H1 (cell line): ENCODE data around the gene FNIP2. TPM values are rescaled to one million over a fixed set of nuclear protein-coding genes. Genes with fewer than 3 reads are reported as not detected.

Experiments used
- CTCF ChIA-PET: fragments of 300-600 bp; sonication (Branson Sonifier 250); formaldehyde crosslinking; loops from one replicate; lab custom pipeline; 2021; ENCODE audit not compliant: partially characterized antibody; lab: Charles Lee
- POLR2A ChIA-PET: fragments of 300-600 bp; sonication (Branson Sonifier 250); formaldehyde crosslinking; loops from one replicate; lab custom pipeline; 2021; ENCODE audit warnings: inconsistent platforms; ENCODE audit not compliant: partially characterized antibody; lab: Charles Lee
- DNase-seq, 2 experiments: peaks; one replicate each; pipeline versions ENCODE4 v3.0.0 to v3.0.0-alpha.2; 2010 to 2022; ENCODE audit warnings: low spot score in 2 of 2, low read depth in 1 of 2, mixed read lengths in 1 of 2
- FAIRE-seq: peaks from 2 replicates; lab custom pipeline; 2011; peaks lifted over from hg19 to GRCh38; lab: Jason Lieb, UNC
- H2AFZ ChIP-seq: 2 replicates; pipeline ENCODE4 v1.8.1; 2012; ENCODE audit warnings: low read length, inconsistent platforms
- H2AK5ac ChIP-seq: 2 replicates; pipeline ENCODE4 v1.6.1; 2013; ENCODE audit warnings: low read depth, low read length
- H2BK120ac ChIP-seq: replicated peaks from 2 replicates; pipeline ENCODE3; 2013; ENCODE audit warnings: low read depth, low read length, inconsistent platforms
- H2BK12ac ChIP-seq: 2 replicates; pipeline ENCODE4 v1.6.1; 2013; ENCODE audit warnings: low read depth, low read length
- H2BK15ac ChIP-seq: 2 replicates; pipeline ENCODE4 v1.6.1; 2013; ENCODE audit warnings: low read length
- H2BK20ac ChIP-seq: 2 replicates; pipeline ENCODE4 v1.6.1; 2013; ENCODE audit warnings: low read length
- H2BK5ac ChIP-seq: 2 replicates; pipeline ENCODE4 v1.6.1; 2013; ENCODE audit warnings: low read depth, low read length
- H3K14ac ChIP-seq: 2 replicates; pipeline ENCODE4 v1.6.1; 2013; ENCODE audit warnings: inconsistent platforms; ENCODE audit not compliant: insufficient read length
- H3K18ac ChIP-seq: 2 replicates; pipeline ENCODE4 v1.6.1; 2013; ENCODE audit warnings: low read length; ENCODE audit errors: extremely low read depth
- H3K23ac ChIP-seq: 2 replicates; pipeline ENCODE4 v1.6.1; 2013; ENCODE audit warnings: inconsistent platforms; ENCODE audit not compliant: insufficient read length
- H3K23me2 ChIP-seq: 2 replicates; pipeline ENCODE4 v1.6.1; 2013; ENCODE audit warnings: low read depth, low read length
- H3K27ac ChIP-seq: 2 replicates; pipeline ENCODE4 v1.6.1; 2011; ENCODE audit warnings: low read depth, low read length, inconsistent platforms
- H3K27me3 ChIP-seq, 4 experiments: replicated peaks in 1 of 4; 1 replicate in 1 of 4; 2 replicates in 3 of 4; pipeline versions ENCODE4 v1.6.1 to v1.8.1; 2011 to 2013; ENCODE audit warnings: low read length in 3 of 4, mild to moderate bottlenecking in 3 of 4, inconsistent platforms in 2 of 4, mixed read lengths in 2 of 4, moderate library complexity in 1 of 4; ENCODE audit not compliant: control insufficient read depth in 3 of 4, insufficient read depth in 3 of 4; ENCODE audit errors: extremely low read depth in 1 of 4
- H3K36me3 ChIP-seq, 4 experiments: 2 replicates each; pipeline versions ENCODE4 v1.6.1 to v1.8.1; 2011 to 2013; ENCODE audit warnings: mild to moderate bottlenecking in 4 of 4, low read length in 3 of 4, moderate library complexity in 2 of 4, control low read depth in 1 of 4, inconsistent platforms in 1 of 4; ENCODE audit not compliant: insufficient read depth in 4 of 4, control insufficient read depth in 2 of 4
- H3K4ac ChIP-seq: replicated peaks from 2 replicates; pipeline ENCODE3; 2013; ENCODE audit warnings: low read length, low read depth, mixed read lengths, inconsistent platforms; ENCODE audit not compliant: insufficient read length
- H3K4me1 ChIP-seq, 4 experiments: replicated peaks in 1 of 4; 1 replicate in 1 of 4; 2 replicates in 3 of 4; pipeline versions ENCODE4 v1.6.1 to v1.8.1; 2011 to 2013; ENCODE audit warnings: low read length in 3 of 4, inconsistent platforms in 2 of 4, mixed read lengths in 1 of 4; ENCODE audit not compliant: insufficient read depth in 4 of 4, control insufficient read depth in 3 of 4
- H3K4me2 ChIP-seq, 2 experiments: 2 replicates each; pipeline versions ENCODE4 v1.6.1 to v1.8.1; 2011 to 2013; ENCODE audit warnings: low read depth in 2 of 2, low read length in 2 of 2, control low read depth in 1 of 2, inconsistent platforms in 1 of 2, mild to moderate bottlenecking in 1 of 2; ENCODE audit not compliant: insufficient read depth in 1 of 2
- H3K4me3 ChIP-seq, 4 experiments: fragments of 200-600, 300-600 bp in 1 of 4; sonication (generic), shearing (Covaris generic), sonication (Bioruptor Twin) in 1 of 4; 2 replicates each; pipeline versions ENCODE4 v1.5.1 to v1.8.1; 2011 to 2016; ENCODE audit warnings: low read length in 4 of 4, low read depth in 3 of 4, control low read depth in 2 of 4, inconsistent platforms in 2 of 4, mild to moderate bottlenecking in 2 of 4, mixed read lengths in 1 of 4, moderate library complexity in 1 of 4; ENCODE audit not compliant: insufficient read depth in 2 of 4; ENCODE audit errors: extremely low read depth in 1 of 4
- H3K56ac ChIP-seq: replicated peaks from 2 replicates; pipeline ENCODE3; 2013; ENCODE audit warnings: low read depth, mild to moderate bottlenecking, mixed read lengths, low read length, inconsistent platforms; ENCODE audit not compliant: insufficient read length
- H3K79me1 ChIP-seq: 2 replicates; pipeline ENCODE4 v1.6.1; 2013; ENCODE audit warnings: low read depth, low read length, control low read depth
- H3K79me2 ChIP-seq, 2 experiments: 2 replicates each; pipeline versions ENCODE4 v1.6.1 to v1.8.1; 2012 to 2013; ENCODE audit warnings: low read length in 2 of 2, mild to moderate bottlenecking in 2 of 2, inconsistent platforms in 1 of 2; ENCODE audit not compliant: insufficient read depth in 2 of 2, control insufficient read depth in 1 of 2
- H3K9ac ChIP-seq, 4 experiments: replicated peaks in 1 of 4; 1 replicate in 1 of 4; 2 replicates in 3 of 4; pipeline versions ENCODE4 v1.6.1 to v1.8.1; 2011 to 2013; ENCODE audit warnings: low read depth in 3 of 4, low read length in 3 of 4, control low read depth in 2 of 4, mild to moderate bottlenecking in 2 of 4, moderate library complexity in 2 of 4, inconsistent platforms in 1 of 4; ENCODE audit errors: extremely low read depth in 1 of 4
- H3K9me3 ChIP-seq, 2 experiments: 2 replicates each; pipeline versions ENCODE4 v1.6.1 to v1.8.1; 2012 to 2013; ENCODE audit warnings: mild to moderate bottlenecking in 2 of 2, moderate library complexity in 2 of 2, control low read depth in 1 of 2, inconsistent platforms in 1 of 2, low read depth in 1 of 2, low read length in 1 of 2, mixed read lengths in 1 of 2; ENCODE audit not compliant: insufficient read depth in 2 of 2
- H4K20me1 ChIP-seq, 2 experiments: replicated peaks in 1 of 2; 2 replicates each; pipeline versions ENCODE3 to v1.8.1; 2011 to 2013; ENCODE audit warnings: inconsistent platforms in 2 of 2, low read length in 2 of 2, mild to moderate bottlenecking in 1 of 2; ENCODE audit not compliant: insufficient read depth in 2 of 2, control insufficient read depth in 1 of 2
- H4K5ac ChIP-seq: 2 replicates; pipeline ENCODE4 v1.6.1; 2013; ENCODE audit warnings: low read length, low read depth, mixed read lengths, inconsistent platforms; ENCODE audit not compliant: insufficient read length
- H4K8ac ChIP-seq: 2 replicates; pipeline ENCODE4 v1.8.0; 2013; ENCODE audit warnings: mild to moderate bottlenecking, moderate library complexity, low read length, inconsistent platforms; ENCODE audit not compliant: insufficient read depth; ENCODE audit errors: extremely low read depth
- H4K91ac ChIP-seq: replicated peaks from 2 replicates; pipeline ENCODE3; 2013; ENCODE audit warnings: low read length, mixed read lengths, inconsistent platforms; ENCODE audit not compliant: insufficient read length
- CBX8 ChIP-seq: fragments of 300-800, 300-1000 bp; sonication (generic); IDR thresholded peaks from 2 replicates; pipeline ENCODE4 v1.7.1; 2016; ENCODE audit warnings: low read depth, low read length, borderline replicate concordance
- GABPA ChIP-seq: IDR thresholded peaks from 2 replicates; pipeline ENCODE4 v1.6.1; 2011; ENCODE audit warnings: mild to moderate bottlenecking, low read length, moderate library complexity, borderline replicate concordance; ENCODE audit not compliant: insufficient read depth
- POLR2A ChIP-seq, 2 experiments: IDR thresholded peaks; 1 replicate in 1 of 2; 2 replicates in 1 of 2; pipeline ENCODE4 v1.6.1; 2011; ENCODE audit warnings: low read depth in 2 of 2, low read length in 2 of 2, mild to moderate bottlenecking in 2 of 2; ENCODE audit errors: control extremely low read depth in 1 of 2
- SAP30 ChIP-seq: fragments of 300-600 bp; sonication (generic); IDR thresholded peaks from 2 replicates; pipeline ENCODE4 v1.7.1; 2012; ENCODE audit warnings: low read length, moderate library complexity, mild to moderate bottlenecking, inconsistent platforms; ENCODE audit not compliant: insufficient read depth, insufficient replicate concordance
- SIN3A ChIP-seq, 2 experiments: IDR thresholded peaks in 1 of 2; conservative IDR thresholded peaks in 1 of 2; 2 replicates each; pipeline ENCODE4 v1.6.1; 2011 to 2012; ENCODE audit warnings: low read length in 2 of 2, improper control_type of control experiment in 1 of 2, low read depth in 1 of 2, mild to moderate bottlenecking in 1 of 2
- WGBS, 2 experiments: shearing (Covaris generic) in 1 of 2; methylation state at CpG; one replicate each; pipeline versions ENCODE4 v1.1.6 to v1.1.7; 2013 to 2015; ENCODE audit warnings: low lambda C conversion rate in 2 of 2, mixed read lengths in 2 of 2, inconsistent platforms in 1 of 2, low coverage in 1 of 2, missing lambda C conversion rate in 1 of 2; ENCODE audit not compliant: insufficient replicate concordance in 2 of 2, insufficient coverage in 1 of 2, insufficient read length in 1 of 2; ENCODE audit errors: extremely low coverage in 1 of 2, missing lambda C conversion rate in 1 of 2; 5-methylcytosine and 5-hydroxymethylcytosine counted together
- polyA plus RNA-seq, 7 experiments: library from polyadenylated mRNA; depleted of rRNA in 3 of 7; stranded (reverse) in 5 of 7; unstranded in 2 of 7; fragments of >200 nt in 5 of 7; fragments of 200-250 nt in 2 of 7; gene quantifications; 1 replicate in 5 of 7; 2 replicates in 1 of 7; 4 replicates in 1 of 7; pipeline versions ENCODE4 v1.2.1 to v1.2.3, GENCODE V29; 2011 to 2013; ENCODE audit warnings: missing spikeins in 2 of 7, mixed read lengths in 2 of 7
- total RNA-seq: library from RNA; stranded (reverse); fragmentation: NEBNext Ultra II Directional; extraction: Animal tissue kit (Norgen Biotek cat#: 25700); gene quantifications from 2 replicates; pipeline ENCODE4 v1.2.1, GENCODE V29; 2021

FNIP2 gene
- total and polyA plus RNA-seq, 2 of the 8 experiments (the other 6 are each of a cell fraction or from before 2014, with no cell fraction given), result 4.0 to 13.0 TPM

DNA sequence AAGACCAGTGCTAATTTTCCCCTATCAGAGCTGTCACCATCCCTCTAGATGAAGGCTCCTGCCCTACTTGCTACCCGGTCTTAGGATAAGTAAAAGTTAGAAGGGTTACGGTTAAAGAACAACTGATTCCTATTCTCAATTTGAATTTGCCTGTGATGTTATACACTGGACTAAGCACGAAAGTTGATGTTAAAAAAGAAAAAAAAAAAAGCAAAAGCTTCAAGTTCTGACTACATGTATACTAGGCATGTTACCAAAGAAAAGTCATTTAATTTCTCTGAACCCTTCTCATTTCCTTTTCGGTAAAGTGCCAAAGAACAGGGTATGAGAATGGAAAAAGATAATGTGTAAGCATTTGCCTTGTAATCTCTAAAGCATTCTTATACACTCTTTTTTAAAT, 44.2 kb upstream of the FNIP2 start:
- H3K4ac ChIP-seq, result no peak overlapping the region
- no peak overlapping the region for H2BK5ac ChIP-seq
- no peak overlapping the region for H3K18ac ChIP-seq
- no peak overlapping the region for H3K27ac ChIP-seq
- WGBS, 2 experiments, result 87% methylated on average over 4 of the region's 4 CpGs; no CpG with 5 or more reads in 1 of the 2 experiments
- no peak overlapping the region for H2BK20ac ChIP-seq
- H3K4me2 ChIP-seq, result no peak overlapping the region
- no peak overlapping the region for H2AK5ac ChIP-seq
- no peak overlapping the region for H4K91ac ChIP-seq
- H3K4me3 ChIP-seq, result no peak overlapping the region
- H3K23ac ChIP-seq, result no peak overlapping the region
- H2BK12ac ChIP-seq, result no peak overlapping the region
- no peak overlapping the region for H4K8ac ChIP-seq
- peaks cover 2% of the 10 kb centered on the region; the same call in 1 of the 2 replicates for H3K79me1 ChIP-seq
- H3K79me2 ChIP-seq, result peaks cover 0 to 28% of the 10 kb centered on the region in 2 experiments; a peak in 2 of 4 replicates
- no peaks in the 10 kb centered on the region; a peak in 1 of 7 replicates for H3K27me3 ChIP-seq
- peaks cover 0 to 3% (median 0%) of the 10 kb centered on the region in 4 experiments; a peak in 2 of 7 replicates for H3K4me1 ChIP-seq
- no peak for TF ChIP-seq CBX8
- TF ChIP-seq SIN3A (conservative IDR thresholded peaks at IDR 0.05 in 1 of 2, IDR thresholded peaks at IDR 0.05 in 1 of 2; ENCODE audit: low read depth in 1 of 2, low read length in 2 of 2), result no peak
- no peak for TF ChIP-seq POLR2A (IDR thresholded peaks at IDR 0.05; ENCODE audit: control extremely low read depth in 1 of 2, low read depth in 2 of 2, low read length in 2 of 2)
- TF ChIP-seq SAP30, result no peak
- no peak for TF ChIP-seq GABPA
- POLR2A ChIA-PET, result interaction anchor here (0.9 kb wide), 1 partner anchor 116 kb away, joined by 3 read pairs; no protein-coding TSS in a partner anchor
- no peak overlapping the region for H3K9ac ChIP-seq
- FAIRE-seq (no peak), DNase-seq (no peak)
- H2BK120ac ChIP-seq, result no peak overlapping the region
- H3K56ac ChIP-seq, result no peak overlapping the region
- H3K23me2 ChIP-seq, result peaks cover 7% of the 10 kb centered on the region
- H4K20me1 ChIP-seq, result peaks cover 0 to 2% of the 10 kb centered on the region in 2 experiments
- CTCF ChIA-PET, result interaction anchor here (1.6 kb wide), 1 partner anchor 11 kb away, joined by 4 read pairs; no protein-coding TSS in a partner anchor
- no peak overlapping the region for H4K5ac ChIP-seq
- H2AFZ ChIP-seq, result no peak overlapping the region
- H2BK15ac ChIP-seq, result no peak overlapping the region
- H3K14ac ChIP-seq, result no peak overlapping the region
- peaks cover 3 to 17% (median 11%) of the 10 kb centered on the region in 4 experiments; a peak in 7 of 8 replicates for H3K36me3 ChIP-seq
- H3K9me3 ChIP-seq, result no peaks in the 10 kb centered on the region
